TTC549 (cell line): ENCODE results near the gene CLCNKB.
"Not testable (repeated sequence)": the region's sequence is repeated elsewhere in the genome, so short reads cannot be mapped to it uniquely, and the experiment has no call there.

Experiments used
- FAIRE-seq: peaks from 2 replicates; lab custom pipeline; 2012; peaks lifted over from hg19 to GRCh38; lab: Jason Lieb, UNC

Gene CLCNKB

GRCh38 chr1:16043521-16043920 lies at the start of gene CLCNKB:
TSS of gene CLCNKB (plus strand) at chr1:16043782. CDS start at chr1:16044493, 711 bp downstream.
- FAIRE-seq, result no peak

DNA sequence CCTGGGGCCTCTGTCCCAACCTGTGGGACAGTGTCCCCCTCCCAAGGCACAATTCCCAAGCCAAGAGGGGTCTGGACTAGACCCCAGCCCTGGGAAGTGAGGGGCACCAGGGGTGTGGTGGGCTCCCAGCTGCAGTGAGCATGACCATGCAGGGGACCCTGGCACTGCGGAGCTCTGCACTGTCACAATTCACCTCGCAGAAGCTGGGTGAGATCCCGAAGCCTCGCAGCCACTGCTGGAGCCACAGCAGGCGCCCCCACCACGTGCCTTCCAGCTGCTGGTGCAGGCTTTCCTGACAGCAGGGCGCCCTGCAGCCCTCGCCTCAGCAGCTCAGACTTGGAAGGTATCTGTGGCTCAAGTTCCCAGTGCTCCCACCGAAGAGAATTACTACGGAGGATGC lies 49.5 kb upstream of the CLCNKB start:
- FAIRE-seq, result no peak

DNA sequence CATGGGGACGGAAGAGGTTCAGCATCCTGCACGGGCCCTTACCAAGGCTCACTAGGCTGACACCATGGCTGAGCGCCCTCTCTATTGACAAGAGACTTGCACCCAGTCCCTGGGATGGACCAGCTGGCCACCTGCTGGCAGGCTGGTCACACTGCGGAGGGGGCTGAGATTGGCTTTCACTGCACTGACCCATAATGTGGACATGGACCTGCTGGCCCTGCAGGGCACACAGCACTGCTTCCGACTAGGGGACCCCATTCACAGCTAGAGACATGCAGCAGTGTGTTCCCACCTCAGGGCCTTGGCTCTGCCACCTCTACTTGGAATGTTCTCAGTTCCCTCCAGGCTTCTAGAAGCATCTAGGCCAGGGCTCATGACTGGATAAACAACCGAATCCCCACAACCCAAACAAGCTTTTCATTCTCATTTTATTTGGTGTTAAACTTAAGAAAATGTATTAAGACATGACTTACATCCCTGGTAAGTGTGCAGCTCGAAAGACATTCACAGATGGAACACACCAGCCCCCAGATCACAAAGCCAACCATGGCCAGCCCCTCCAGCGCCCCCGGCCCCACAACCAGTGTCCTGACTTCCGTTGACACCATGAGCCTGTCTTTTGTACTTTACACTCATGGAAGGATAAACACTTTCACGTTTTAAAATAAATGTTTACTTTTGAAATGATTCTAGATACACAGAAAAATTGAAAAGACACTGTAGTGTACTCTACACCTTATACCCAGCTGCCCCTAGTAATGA lies 48.8 kb upstream of the CLCNKB start:
- no peak for FAIRE-seq

GRCh38 chr1:15997076-15997585 lies 46.5 kb upstream of the CLCNKB start:
- no peak for FAIRE-seq

DNA sequence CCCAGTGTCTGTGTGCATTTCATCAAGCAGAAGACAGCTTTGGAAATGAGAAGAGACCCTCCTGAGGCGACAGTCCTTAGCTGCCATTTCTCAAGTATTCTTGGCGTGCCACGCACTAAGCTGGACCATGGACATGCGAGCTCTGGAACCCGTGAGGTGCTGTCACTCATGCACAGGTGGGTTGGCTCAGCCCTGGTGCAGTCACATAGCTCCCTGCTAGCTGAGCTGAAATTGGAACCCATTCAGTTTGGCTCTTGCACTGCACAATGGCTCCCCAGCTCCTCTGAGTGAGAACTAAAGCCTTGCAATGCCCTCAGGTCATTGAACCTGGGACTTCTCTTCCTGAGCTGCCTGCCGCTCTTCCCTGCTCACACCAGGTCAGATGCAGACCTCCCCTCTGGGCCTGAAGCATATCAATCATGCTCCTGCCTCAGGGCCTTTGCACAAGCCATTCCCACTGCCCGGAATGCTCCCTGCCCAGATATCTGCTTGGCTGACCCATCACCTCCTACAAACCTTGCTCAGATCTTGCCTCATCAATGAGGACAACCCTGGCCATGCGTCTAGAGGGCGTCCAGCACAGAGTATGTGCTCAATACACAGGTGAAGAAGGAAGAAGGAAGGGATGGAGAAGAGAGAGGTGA lies 45.8 kb upstream of the CLCNKB start:
- FAIRE-seq, result no peak

- no peak for FAIRE-seq
Measured at GRCh38 chr1:15998929-15999328, 44.7 kb upstream of the CLCNKB start.

GRCh38 chr1:16001274-16001673 lies 42.3 kb upstream of the CLCNKB start:
- not testable (repeated sequence) for FAIRE-seq

- FAIRE-seq, result no peak
Measured at GRCh38 chr1:16005597-16005996, 38.0 kb upstream of the CLCNKB start.

DNA sequence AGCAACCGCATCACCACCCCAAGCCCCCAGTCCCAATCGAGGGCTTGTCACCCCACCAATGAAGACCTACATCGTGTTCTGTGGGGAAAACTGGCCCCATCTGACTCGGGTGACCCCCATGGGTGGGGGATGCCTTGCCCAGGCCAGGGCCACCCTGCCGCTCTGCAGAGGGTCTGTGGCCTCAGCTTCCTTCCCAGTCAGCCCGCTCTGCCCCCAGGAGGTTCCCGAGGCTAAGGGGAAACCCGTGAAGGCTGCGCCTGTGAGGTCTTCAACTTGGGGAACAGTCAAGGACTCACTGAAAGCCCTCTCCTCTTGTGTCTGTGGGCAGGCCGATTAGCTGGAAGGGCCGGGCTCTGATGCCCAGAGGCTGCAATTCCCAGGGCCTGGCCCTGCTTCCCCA lies 37.6 kb upstream of the CLCNKB start:
- FAIRE-seq, result no peak

DNA sequence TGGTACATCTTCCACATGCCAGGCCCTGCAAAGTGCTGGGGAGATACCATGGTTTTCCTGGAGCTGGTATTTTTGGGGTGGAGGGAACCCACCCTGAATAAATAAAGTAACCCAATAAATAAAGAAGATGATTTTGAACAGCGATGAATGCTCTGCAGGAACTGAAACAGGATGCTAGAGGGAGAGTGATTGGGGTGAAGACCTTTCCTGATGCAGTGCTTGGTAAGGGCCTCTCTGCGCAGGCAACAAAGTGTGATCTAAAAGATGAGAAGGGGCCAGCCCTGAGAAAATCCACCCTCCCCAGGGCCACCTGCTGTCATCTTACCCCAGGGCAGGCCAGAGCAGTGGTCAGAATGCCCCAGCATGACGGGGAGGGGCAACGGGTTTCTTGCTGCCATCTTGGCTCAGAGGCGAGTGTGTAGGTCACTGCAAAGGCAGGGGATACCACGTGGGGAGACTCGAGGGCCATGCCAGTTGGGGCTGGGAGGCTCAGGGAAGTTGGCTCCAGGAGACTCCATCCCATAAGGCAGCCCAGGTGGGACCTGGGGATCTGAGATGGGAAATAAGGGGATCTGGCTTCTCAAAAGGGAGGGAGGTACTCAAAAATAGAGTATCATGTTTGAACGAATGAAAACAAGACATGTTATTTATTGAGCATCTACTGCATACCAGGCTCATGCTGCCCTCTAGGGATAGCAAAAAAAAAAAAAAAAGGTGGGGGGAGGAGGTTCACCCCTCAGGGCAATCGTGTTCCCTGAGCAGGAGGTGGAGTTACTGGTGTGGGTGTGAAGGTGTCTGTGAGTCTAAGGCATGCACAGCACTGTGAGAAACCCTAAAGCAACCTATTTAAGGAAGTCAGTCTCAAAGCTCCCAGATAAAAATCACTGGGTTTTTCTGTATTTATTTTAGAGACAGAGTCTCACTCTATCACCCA lies 36.8 kb upstream of the CLCNKB start:
- FAIRE-seq, result no peak

GRCh38 chr1:16007671-16008341 lies 35.8 kb upstream of the CLCNKB start:
- FAIRE-seq, result no peak

GRCh38 chr1:16009030-16009460 lies 34.5 kb upstream of the CLCNKB start:
- FAIRE-seq, result peak; percentile 57

- no peak for FAIRE-seq
Measured at GRCh38 chr1:16009678-16010077, 33.9 kb upstream of the CLCNKB start.

DNA sequence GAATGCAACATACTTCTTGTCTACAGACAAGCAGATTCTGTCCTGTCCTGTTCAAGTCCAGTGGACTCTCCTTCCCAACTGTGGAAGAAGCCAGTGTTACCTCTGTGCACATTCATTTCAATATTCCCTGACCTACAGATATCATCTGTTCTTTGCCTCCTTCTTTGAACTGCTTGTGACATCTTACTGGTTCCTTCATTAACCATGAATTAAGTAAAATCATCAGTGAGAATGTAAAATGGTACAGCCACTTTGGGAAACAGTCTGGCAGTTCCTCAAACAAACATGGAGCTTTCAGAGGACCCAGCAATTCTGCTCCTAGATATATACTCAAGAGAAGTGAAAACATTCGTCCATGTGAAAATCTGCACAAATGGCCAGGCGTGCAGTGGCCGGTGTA lies 32.7 kb upstream of the CLCNKB start:
- FAIRE-seq, result no peak

DNA sequence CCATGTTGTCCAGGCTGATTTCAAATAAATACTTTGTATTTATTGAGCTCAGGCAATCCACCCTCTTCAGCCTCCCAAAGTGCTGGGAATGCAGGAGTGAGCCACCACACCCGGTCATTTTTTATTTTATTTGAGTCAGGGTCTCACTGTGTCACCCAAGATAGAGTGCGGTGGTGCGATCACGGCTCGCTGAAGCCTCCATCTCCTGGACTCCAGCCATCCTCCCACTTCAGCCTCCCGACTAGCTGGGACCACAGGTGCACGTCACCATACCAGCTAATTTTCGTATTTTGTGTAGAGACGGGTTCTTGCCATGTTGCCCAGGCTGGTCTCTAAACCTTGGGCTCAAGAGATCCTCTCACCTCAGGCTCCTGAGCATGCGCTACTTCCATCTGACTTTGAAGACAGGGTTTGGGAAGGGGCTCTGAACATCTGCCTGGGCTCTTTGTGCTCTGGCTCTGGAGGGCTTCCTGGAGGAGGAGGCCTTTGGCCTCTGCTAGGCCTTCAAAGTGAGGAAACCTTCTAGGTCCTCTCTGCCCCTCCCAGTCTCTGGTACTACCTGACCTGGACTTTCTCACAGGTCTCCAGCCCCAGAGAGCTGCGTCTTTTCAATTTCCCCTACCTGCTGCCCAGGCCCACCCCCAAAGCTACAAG lies 31.5 kb upstream of the CLCNKB start:
- FAIRE-seq, result no peak

DNA sequence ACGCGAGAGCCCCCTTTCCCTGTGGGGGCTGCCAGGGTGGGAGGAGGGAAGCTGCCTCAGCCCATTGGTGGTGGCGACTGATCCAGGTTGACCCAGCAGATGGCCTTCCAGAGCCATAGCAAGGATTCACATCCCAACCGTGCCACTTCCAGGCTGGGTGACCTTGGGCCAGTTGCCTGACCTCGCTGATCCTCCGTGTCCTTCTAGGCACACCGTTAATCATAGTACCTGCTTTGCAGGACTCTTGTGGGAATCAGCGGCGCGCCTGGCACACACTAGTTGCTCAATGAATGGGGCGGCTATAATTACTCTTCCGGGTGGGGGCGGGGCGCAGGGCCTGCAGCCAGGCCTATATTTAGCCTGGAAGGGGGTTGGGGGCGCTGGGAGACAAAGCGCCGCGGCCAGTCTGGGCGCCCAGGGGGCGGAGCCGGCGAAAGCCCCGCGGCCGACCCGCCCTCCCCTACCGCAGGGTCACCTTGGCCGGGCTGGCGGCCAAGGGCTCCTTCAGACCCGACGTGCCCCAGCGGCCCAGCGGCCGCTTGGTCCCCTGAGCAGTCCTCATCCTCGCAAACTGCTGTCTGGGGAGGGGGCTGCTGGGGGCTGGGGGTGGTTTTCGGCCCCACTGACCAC lies 30.9 kb upstream of the CLCNKB start:
- no peak for FAIRE-seq

- FAIRE-seq, result no peak
Measured at GRCh38 chr1:16013220-16013907, 30.2 kb upstream of the CLCNKB start.

GRCh38 chr1:16013908-16014258 lies 29.7 kb upstream of the CLCNKB start:
- FAIRE-seq, result no peak

DNA sequence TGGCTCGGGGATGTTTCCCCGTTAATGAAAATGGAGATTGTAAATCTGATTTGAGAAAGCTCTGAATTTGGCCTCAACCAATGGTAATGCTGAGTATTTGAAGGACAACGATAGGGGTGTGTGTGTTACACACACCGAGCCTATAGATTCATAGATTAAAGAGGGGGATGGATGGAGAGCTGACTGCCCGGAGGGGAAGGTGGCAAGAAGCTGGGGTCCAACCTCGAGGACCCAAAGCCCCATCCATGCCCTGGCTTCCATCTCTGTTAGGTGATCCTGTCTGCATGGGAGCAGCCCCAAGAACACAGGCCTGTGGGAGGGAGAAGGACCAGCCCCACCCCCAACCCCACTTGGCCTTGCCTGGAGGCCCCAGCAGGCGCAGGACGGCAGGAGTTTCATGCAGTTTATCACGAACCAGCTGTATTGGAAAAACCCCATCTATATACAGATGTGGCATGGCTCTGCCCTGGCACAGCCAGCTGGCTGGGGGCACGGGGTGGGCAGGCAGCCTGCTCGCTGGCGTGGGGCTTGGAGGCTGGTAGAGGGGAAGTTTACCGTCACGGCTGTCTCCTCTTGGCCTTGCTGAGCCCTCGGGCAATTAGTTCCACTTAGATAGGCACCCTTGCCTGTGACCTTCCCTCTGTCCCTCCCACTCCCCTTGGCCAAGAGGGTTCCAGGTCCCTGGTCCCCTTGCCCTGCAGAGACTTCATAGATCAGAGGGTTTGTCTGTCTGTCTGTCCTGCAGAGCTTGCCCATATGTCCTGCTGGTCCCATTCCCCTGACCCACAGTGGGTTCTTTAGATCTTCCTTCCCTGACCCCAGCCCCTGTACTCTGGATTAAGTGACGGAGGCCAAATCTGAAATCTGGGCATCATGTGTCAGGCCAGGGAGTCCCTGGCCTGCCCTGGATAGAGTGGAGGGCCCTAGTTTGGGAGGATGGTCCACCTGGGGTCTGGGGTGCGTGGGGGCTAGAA lies 28.8 kb upstream of the CLCNKB start:
- no peak for FAIRE-seq
